HepG2 (cell line): Measurements from ENCODE around the gene DNMT3A. TPM values are rescaled to one million over a fixed set of nuclear protein-coding genes. Genes with fewer than 3 reads are reported as not detected.
A peak's percentile ranks its signal among the peaks of the same experiment; 100 is the strongest.

Experiments
- ADNP ChIP-seq: sonication (generic); formaldehyde crosslinking; IDR thresholded peaks from 2 replicates; pipeline ENCODE4 v1.4.0; 2020; ENCODE audit warnings: missing genetic modification reagents
- GTF3A ChIP-seq: sonication (generic); formaldehyde crosslinking; conservative IDR thresholded peaks from 2 replicates; pipeline ENCODE4 v1.4.0; 2020; ENCODE audit warnings: mild to moderate bottlenecking, missing genetic modification reagents
- MIER3 ChIP-seq: IDR thresholded peaks from 2 replicates; pipeline ENCODE4 v1.6.1; 2016; ENCODE audit warnings: missing compliant biosample characterization, borderline replicate concordance
- NCOA1 ChIP-seq: sonication (generic); formaldehyde crosslinking; IDR thresholded peaks from 2 replicates; pipeline ENCODE4 v1.9.0; 2021; ENCODE audit warnings: missing genetic modification reagents
- NFE2 ChIP-seq: sonication (generic); formaldehyde crosslinking; IDR thresholded peaks from 2 replicates; pipeline ENCODE4 v1.4.0; 2020; ENCODE audit warnings: missing genetic modification reagents
- TARDBP ChIP-seq: sonication (generic); formaldehyde crosslinking; IDR thresholded peaks from 2 replicates; pipeline ENCODE4 v1.8.0; 2022; ENCODE audit warnings: mild to moderate bottlenecking, missing genetic modification reagents
- ZFP36 ChIP-seq: fragments of 150-350 bp; IDR thresholded peaks from 2 replicates; pipeline ENCODE4 v1.6.1; 2018; ENCODE audit warnings: borderline replicate concordance, low read length, low read depth; ENCODE audit not compliant: partially characterized antibody
- ZNF460 ChIP-seq: sonication (generic); formaldehyde crosslinking; IDR thresholded peaks from 2 replicates; pipeline ENCODE4 v1.5.1; 2020; ENCODE audit warnings: missing genetic modification reagents, mild to moderate bottlenecking, borderline replicate concordance
- polyA plus RNA-seq, 8 experiments: library from polyadenylated mRNA; depleted of rRNA in 3 of 8; stranded (reverse) in 7 of 8; unstranded in 1 of 8; fragments of >200 nt; fragmentation: Illumina TruSeq in 4 of 8; extraction: Trizol in 4 of 8; gene quantifications; 2 replicates each; pipeline versions ENCODE4 v1.2.1 to v1.2.3, GENCODE V29; 2011 to 2016; ENCODE audit warnings: low read depth in 4 of 8, missing spikeins in 1 of 8, mixed read lengths in 1 of 8; ENCODE audit not compliant: insufficient read depth in 1 of 8
- total RNA-seq, 5 experiments: library from RNA; depleted of rRNA; stranded (reverse); fragments of >200 nt; fragmentation: Illumina TruSeq; extraction: Trizol; gene quantifications; 2 replicates each; pipeline ENCODE4 v1.2.3, GENCODE V29; 2016; ENCODE audit warnings: low read depth in 1 of 5
- TF ChIP-seq, protein P1 (sequence below): sonication (generic); formaldehyde crosslinking; IDR thresholded peaks from 2 replicates; pipeline ENCODE4 v1.4.0; 2020; ENCODE audit warnings: mild to moderate bottlenecking, low read depth, missing genetic modification reagents
- TF ChIP-seq, protein P2 (sequence below): sonication (generic); formaldehyde crosslinking; IDR thresholded peaks from 2 replicates; pipeline ENCODE4 v1.4.0; 2020; ENCODE audit warnings: mild to moderate bottlenecking, missing genetic modification reagents, borderline replicate concordance

DNMT3A gene
- total and polyA plus RNA-seq, 2 of the 13 experiments (the other 11 are each of a cell fraction or from before 2014, with no cell fraction given), result 14.7 to 29.1 TPM

DNA sequence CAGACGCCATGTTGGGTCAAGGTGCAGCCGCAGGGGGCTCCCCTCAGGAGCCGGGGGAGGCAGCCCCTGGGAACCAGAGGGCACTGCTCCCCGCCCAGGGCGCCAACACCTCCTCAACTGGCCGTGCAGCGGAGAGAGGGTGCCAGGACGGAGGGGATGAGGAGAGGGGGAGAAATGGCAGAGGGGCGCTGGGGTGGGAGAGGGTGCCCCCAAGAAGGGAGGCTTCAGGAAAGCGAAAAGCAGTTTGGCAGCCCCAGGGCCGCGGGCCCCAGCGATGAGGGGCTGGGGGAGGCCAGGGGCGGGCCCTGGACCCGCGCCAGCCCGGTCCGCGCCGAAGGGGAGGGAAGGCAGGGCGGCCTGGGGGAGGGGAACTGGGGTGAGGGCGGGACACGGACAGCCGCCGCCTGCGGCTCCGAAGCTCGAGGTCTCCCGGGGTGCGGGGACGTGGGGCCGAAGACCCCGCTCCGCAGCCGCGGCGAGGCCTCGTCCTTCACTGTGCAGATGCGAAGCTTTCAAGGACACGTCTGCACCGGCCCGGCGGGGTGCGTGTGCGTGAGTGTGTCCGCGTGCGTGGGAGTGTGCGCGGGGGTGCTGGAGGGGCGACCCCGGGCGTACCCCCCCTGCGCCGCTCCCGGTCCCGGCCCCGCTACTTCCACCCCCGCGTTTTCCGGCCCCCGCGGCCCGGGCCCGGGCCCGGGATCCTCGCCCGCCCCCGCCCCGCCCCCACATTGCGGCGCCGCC, 1.4 kb downstream of the DNMT3A start (continued):
- TF ChIP-seq, protein P1, sequence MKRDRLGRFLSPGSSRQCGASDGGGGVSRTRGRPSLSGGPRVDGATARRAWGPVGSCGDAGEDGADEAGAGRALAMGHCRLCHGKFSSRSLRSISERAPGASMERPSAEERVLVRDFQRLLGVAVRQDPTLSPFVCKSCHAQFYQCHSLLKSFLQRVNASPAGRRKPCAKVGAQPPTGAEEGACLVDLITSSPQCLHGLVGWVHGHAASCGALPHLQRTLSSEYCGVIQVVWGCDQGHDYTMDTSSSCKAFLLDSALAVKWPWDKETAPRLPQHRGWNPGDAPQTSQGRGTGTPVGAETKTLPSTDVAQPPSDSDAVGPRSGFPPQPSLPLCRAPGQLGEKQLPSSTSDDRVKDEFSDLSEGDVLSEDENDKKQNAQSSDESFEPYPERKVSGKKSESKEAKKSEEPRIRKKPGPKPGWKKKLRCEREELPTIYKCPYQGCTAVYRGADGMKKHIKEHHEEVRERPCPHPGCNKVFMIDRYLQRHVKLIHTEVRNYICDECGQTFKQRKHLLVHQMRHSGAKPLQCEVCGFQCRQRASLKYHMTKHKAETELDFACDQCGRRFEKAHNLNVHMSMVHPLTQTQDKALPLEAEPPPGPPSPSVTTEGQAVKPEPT (CRISPR knock-in tag), result 0 out of 2 replicates have a peak, but pooled peaks have one; percentile 14
- TF ChIP-seq, protein P2, sequence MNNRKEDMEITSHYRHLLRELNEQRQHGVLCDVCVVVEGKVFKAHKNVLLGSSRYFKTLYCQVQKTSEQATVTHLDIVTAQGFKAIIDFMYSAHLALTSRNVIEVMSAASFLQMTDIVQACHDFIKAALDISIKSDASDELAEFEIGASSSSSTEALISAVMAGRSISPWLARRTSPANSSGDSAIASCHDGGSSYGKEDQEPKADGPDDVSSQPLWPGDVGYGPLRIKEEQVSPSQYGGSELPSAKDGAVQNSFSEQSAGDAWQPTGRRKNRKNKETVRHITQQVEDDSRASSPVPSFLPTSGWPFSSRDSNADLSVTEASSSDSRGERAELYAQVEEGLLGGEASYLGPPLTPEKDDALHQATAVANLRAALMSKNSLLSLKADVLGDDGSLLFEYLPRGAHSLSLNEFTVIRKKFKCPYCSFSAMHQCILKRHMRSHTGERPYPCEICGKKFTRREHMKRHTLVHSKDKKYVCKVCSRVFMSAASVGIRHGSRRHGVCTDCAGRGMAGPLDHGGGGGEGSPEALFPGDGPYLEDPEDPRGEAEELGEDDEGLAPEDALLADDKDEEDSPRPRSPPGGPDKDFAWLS (CRISPR knock-in tag), result no peak
- TF ChIP-seq MIER3 (CRISPR knock-in tag) (no peak), ADNP (CRISPR knock-in tag) (no peak), ZFP36 (no peak), ZNF460 (no peak), NFE2 (no peak), TARDBP (CRISPR knock-in tag) (peak; percentile 50; the same call in 1 of the 2 replicates), NCOA1 (CRISPR knock-in tag) (no peak), GTF3A (CRISPR knock-in tag) (no peak)
